ENCODE results near the gene CECR2.

Gene CECR2

GRCh38 chr22:17496841-17497240 lies 127.6 kb downstream of the CECR2 start:
- Histone ChIP-seq H3K9me3 (ENCODE audit: low read length) (no peaks in the 10 kb centered on the region), H3K27me3 (ENCODE audit: insufficient read depth, low read length) (no peaks in the 10 kb centered on the region), H3K9ac (ENCODE audit: low read length) (no peak overlapping the region), H4K20me1 (ENCODE audit: insufficient read depth, low read length) (no peaks in the 10 kb centered on the region), H3F3A (ENCODE audit: insufficient read depth, low read length) (no peaks in the 10 kb centered on the region), H3K4me2 (ENCODE audit: low read length) (no peak overlapping the region), H3K79me2 (ENCODE audit: insufficient read depth, low read length) (no peaks in the 10 kb centered on the region), H3K36me3 (ENCODE audit: insufficient read depth, low read length) (no peaks in the 10 kb centered on the region), H3K4me1 (ENCODE audit: insufficient read depth, low read length, severe bottlenecking) (peaks cover 8% of the 10 kb centered on the region), H2AFZ (ENCODE audit: low read length) (no peak overlapping the region), H3K9me2 (ENCODE audit: low read depth, low read length) (no peaks in the 10 kb centered on the region), H3K27ac (ENCODE audit: low read depth, low read length, poor library complexity, severe bottlenecking) (no peak overlapping the region), H3K4me3 (ENCODE audit: low read depth, low read length, poor library complexity, severe bottlenecking) (no peak overlapping the region)
- TF ChIP-seq CTCF (IDR thresholded peaks at IDR 0.05; ENCODE audit: low read length), result no peak
- TF ChIP-seq EZH2 (IDR thresholded peaks at IDR 0.05; ENCODE audit: borderline replicate concordance, low read length), result no peak

- no peak overlapping the region for H3K4me3 ChIP-seq (ENCODE audit: low read depth, low read length, poor library complexity, severe bottlenecking)
- peaks cover 6% of the 10 kb centered on the region for H3K4me1 ChIP-seq (ENCODE audit: insufficient read depth, low read length, severe bottlenecking)
- H3K27me3 ChIP-seq (ENCODE audit: insufficient read depth, low read length), result no peaks in the 10 kb centered on the region
- H3K79me2 ChIP-seq (ENCODE audit: insufficient read depth, low read length), result no peaks in the 10 kb centered on the region
- TF ChIP-seq CTCF (IDR thresholded peaks at IDR 0.05; ENCODE audit: low read length), result peak; percentile 72
- no peak for TF ChIP-seq EZH2 (IDR thresholded peaks at IDR 0.05; ENCODE audit: borderline replicate concordance, low read length)
- no peaks in the 10 kb centered on the region for H3F3A ChIP-seq (ENCODE audit: insufficient read depth, low read length)
- no peaks in the 10 kb centered on the region for H3K36me3 ChIP-seq (ENCODE audit: insufficient read depth, low read length)
- H4K20me1 ChIP-seq (ENCODE audit: insufficient read depth, low read length), result no peaks in the 10 kb centered on the region
- H3K9me2 ChIP-seq (ENCODE audit: low read depth, low read length), result no peaks in the 10 kb centered on the region
- H3K27ac ChIP-seq (ENCODE audit: low read depth, low read length, poor library complexity, severe bottlenecking), result no peak overlapping the region
- 0 out of 2 replicates have a peak overlapping the region, but pooled peaks have one; percentile 22 for H3K4me2 ChIP-seq (ENCODE audit: low read length)
- H3K9ac ChIP-seq (ENCODE audit: low read length), result no peak overlapping the region
- no peaks in the 10 kb centered on the region for H3K9me3 ChIP-seq (ENCODE audit: low read length)
- H2AFZ ChIP-seq (ENCODE audit: low read length), result no peak overlapping the region
Measured at GRCh38 chr22:17501679-17502285, 132.5 kb downstream of the CECR2 start.

- Histone ChIP-seq H3K27me3 (ENCODE audit: insufficient read depth, low read length) (no peaks in the 10 kb centered on the region), H3K79me2 (ENCODE audit: insufficient read depth, low read length) (no peaks in the 10 kb centered on the region), H3K4me1 (ENCODE audit: insufficient read depth, low read length, severe bottlenecking) (no peaks in the 10 kb centered on the region), H3K9me3 (ENCODE audit: low read length) (no peaks in the 10 kb centered on the region), H2AFZ (ENCODE audit: low read length) (no peak overlapping the region), H3K36me3 (ENCODE audit: insufficient read depth, low read length) (no peaks in the 10 kb centered on the region), H3K4me2 (ENCODE audit: low read length) (no peak overlapping the region), H3K9me2 (ENCODE audit: low read depth, low read length) (no peaks in the 10 kb centered on the region), H3K9ac (ENCODE audit: low read length) (no peak overlapping the region), H3K4me3 (ENCODE audit: low read depth, low read length, poor library complexity, severe bottlenecking) (no peak overlapping the region), H3K27ac (ENCODE audit: low read depth, low read length, poor library complexity, severe bottlenecking) (no peak overlapping the region), H4K20me1 (ENCODE audit: insufficient read depth, low read length) (no peaks in the 10 kb centered on the region), H3F3A (ENCODE audit: insufficient read depth, low read length) (no peaks in the 10 kb centered on the region)
- no peak for TF ChIP-seq EZH2 (IDR thresholded peaks at IDR 0.05; ENCODE audit: borderline replicate concordance, low read length)
- TF ChIP-seq CTCF (IDR thresholded peaks at IDR 0.05; ENCODE audit: low read length), result no peak
Measured at GRCh38 chr22:17508110-17508509, 138.8 kb downstream of the CECR2 start.
